Umbilical cord (tissue), 2 donors: ENCODE results near the gene SAMD1. TPM values are rescaled to one million over a fixed set of nuclear protein-coding genes. Genes with fewer than 3 reads are reported as not detected.
A peak's percentile ranks its signal among the peaks of the same experiment; 100 is the strongest.
"Not testable (repeated sequence)": the region's sequence is repeated elsewhere in the genome, so short reads cannot be mapped to it uniquely, and the experiment has no call there.

Experiments used
- DNase-seq: peaks from one replicate; pipeline ENCODE4 v3.0.0-alpha.2; 2015; ENCODE audit warnings: low spot score
- total RNA-seq: library from RNA; depleted of rRNA; stranded (reverse); fragments of >200 nt; gene quantifications from one replicate; pipeline ENCODE4 v1.2.3, GENCODE V29; 2014; ENCODE audit warnings: low replicate concordance; ENCODE audit not compliant: insufficient read depth

The SAMD1 gene
- total RNA-seq, 1 donor from 2014 or later = 21.9 TPM

- no peak for DNase-seq
Measured at GRCh38 chr19:14061081-14061749, 29.3 kb downstream of the SAMD1 start.

- DNase-seq = no peak
Measured at GRCh38 chr19:14059652-14060155, 30.8 kb downstream of the SAMD1 start.

- no peak for DNase-seq
Measured at GRCh38 chr19:14059093-14059480, 31.5 kb downstream of the SAMD1 start.

GRCh38 chr19:14058182-14059092, 32.1 kb downstream of the SAMD1 start:
- no peak for DNase-seq

- DNase-seq = no peak
Measured at GRCh38 chr19:14056741-14057356, 33.7 kb downstream of the SAMD1 start.

GRCh38 chr19:14056069-14056666, 34.4 kb downstream of the SAMD1 start:
- DNase-seq = no peak

- no peak for DNase-seq
Measured at GRCh38 chr19:14055396-14055795, 35.2 kb downstream of the SAMD1 start.

GRCh38 chr19:14054721-14055120, 35.8 kb downstream of the SAMD1 start:
- no peak for DNase-seq

GRCh38 chr19:14054099-14054498, 36.5 kb downstream of the SAMD1 start:
- no peak for DNase-seq

- no peak for DNase-seq
Measured at GRCh38 chr19:14053500-14053899, 37.1 kb downstream of the SAMD1 start.

GRCh38 chr19:14053032-14053431, 37.5 kb downstream of the SAMD1 start:
- DNase-seq = no peak

GRCh38 chr19:14052470-14052869, 38.1 kb downstream of the SAMD1 start:
- no peak for DNase-seq

GRCh38 chr19:14051980-14052379, 38.6 kb downstream of the SAMD1 start:
- DNase-seq = no peak

GRCh38 chr19:14050961-14051360, 39.6 kb downstream of the SAMD1 start:
- DNase-seq = not testable (repeated sequence)

- no peak for DNase-seq
Measured at GRCh38 chr19:14050512-14050911, 40.0 kb downstream of the SAMD1 start.

- DNase-seq = no peak
Measured at GRCh38 chr19:14048443-14049153, 42.0 kb downstream of the SAMD1 start.

- DNase-seq = not testable (repeated sequence)
Measured at GRCh38 chr19:14047866-14048265, 42.7 kb downstream of the SAMD1 start.

GRCh38 chr19:14042659-14043608, 47.6 kb downstream of the SAMD1 start:
- peak; percentile 59 for DNase-seq

- DNase-seq = no peak
Measured at GRCh38 chr19:14039181-14039580, 51.4 kb downstream of the SAMD1 start.
